Liver (tissue), 9 donors: ENCODE data around the gene FKBP1C. TPM values are rescaled to one million over a fixed set of nuclear protein-coding genes. Genes with fewer than 3 reads are reported as not detected.

Experiments used
- DNase-seq: peaks from one replicate; pipeline ENCODE4 v3.0.0-alpha.2; 2017; ENCODE audit warnings: low spot score
- H3K27ac ChIP-seq, 2 donors: one replicate each; pipeline ENCODE4 v1.7.0; 2013; ENCODE audit warnings: inconsistent platforms in 2 of 2, low read length in 2 of 2, control low read depth in 1 of 2, low read depth in 1 of 2, mild to moderate bottlenecking in 1 of 2
- H3K27me3 ChIP-seq, 4 donors: one replicate each; pipeline versions ENCODE4 v1.6.1 to v1.7.0; 2013; ENCODE audit warnings: low read length in 3 of 4, inconsistent platforms in 1 of 4, mild to moderate bottlenecking in 1 of 4, moderate library complexity in 1 of 4; ENCODE audit not compliant: control insufficient read depth in 4 of 4, insufficient read depth in 4 of 4
- H3K36me3 ChIP-seq, 4 donors: one replicate each; pipeline versions ENCODE4 v1.6.1 to v1.7.0; 2013; ENCODE audit warnings: low read length in 3 of 4, mild to moderate bottlenecking in 3 of 4, low read depth in 1 of 4, moderate library complexity in 1 of 4; ENCODE audit not compliant: control insufficient read depth in 4 of 4, insufficient read depth in 3 of 4
- H3K4me1 ChIP-seq, 4 donors: one replicate each; pipeline versions ENCODE4 v1.6.1 to v1.7.0; 2013; ENCODE audit warnings: low read length in 3 of 4, mild to moderate bottlenecking in 3 of 4, moderate library complexity in 1 of 4; ENCODE audit not compliant: control insufficient read depth in 4 of 4, insufficient read depth in 4 of 4
- H3K4me3 ChIP-seq, 3 donors: one replicate each; pipeline versions ENCODE4 v1.6.1 to v1.7.0; 2013; ENCODE audit warnings: low read length in 3 of 3, control low read depth in 1 of 3, low read depth in 1 of 3, mild to moderate bottlenecking in 1 of 3
- H3K9ac ChIP-seq, 2 donors: one replicate each; pipeline ENCODE4 v1.7.0; 2013; ENCODE audit warnings: low read length in 2 of 2, mild to moderate bottlenecking in 2 of 2, moderate library complexity in 2 of 2, control low read depth in 1 of 2, low read depth in 1 of 2
- H3K9me3 ChIP-seq, 4 donors: one replicate each; pipeline versions ENCODE4 v1.6.1 to v1.7.0; 2013; ENCODE audit warnings: low read length in 3 of 4; ENCODE audit not compliant: control insufficient read depth in 4 of 4
- FOXA1 ChIP-seq: IDR thresholded peaks from 2 replicates; pipeline ENCODE4 v1.6.1; 2016; ENCODE audit warnings: antibody characterized with exemption
- HNF4A ChIP-seq, 2 donors: conservative IDR thresholded peaks; 2 replicates each; pipeline ENCODE4 v1.6.1; 2016; ENCODE audit warnings: antibody characterized with exemption in 2 of 2, mild to moderate bottlenecking in 2 of 2
- JUND ChIP-seq, 2 donors: IDR thresholded peaks; 2 replicates each; pipeline ENCODE4 v1.6.1; 2016; ENCODE audit warnings: antibody characterized with exemption in 2 of 2
- RXRA ChIP-seq, 2 donors: IDR thresholded peaks; 2 replicates each; pipeline ENCODE4 v1.6.1; 2017 to 2018; ENCODE audit warnings: antibody characterized with exemption in 2 of 2, mild to moderate bottlenecking in 1 of 2
- TAF1 ChIP-seq: conservative IDR thresholded peaks from 2 replicates; pipeline ENCODE4 v1.6.1; 2016; ENCODE audit warnings: antibody characterized with exemption, mild to moderate bottlenecking
- WGBS: extraction: QIAGEN DNeasy Blood & Tissue Kit; methylation state at CpG from one replicate; pipeline ENCODE4 v1.1.7; 2013; 5-methylcytosine and 5-hydroxymethylcytosine counted together
- polyA plus RNA-seq, 2 donors: library from polyadenylated mRNA; stranded (reverse) in 1 of 2; unstranded in 1 of 2; fragments of 200-250 nt in 1 of 2; fragments of >200 nt in 1 of 2; fragmentation: Nextera tagmentation in 1 of 2; extraction: Ambion mirVana in 1 of 2; gene quantifications; one replicate each; pipeline versions ENCODE4 v1.2.1 to v1.2.3, GENCODE V29; 2013 to 2015
- total RNA-seq, 2 donors: library from RNA; depleted of rRNA; stranded (reverse); fragments of >200 nt; gene quantifications; one replicate each; pipeline ENCODE4 v1.2.3, GENCODE V29; 2014
- TF ChIP-seq, protein P1 (sequence below): IDR thresholded peaks from 2 replicates; pipeline ENCODE4 v1.6.1; 2016; ENCODE audit warnings: antibody characterized with exemption
- TF ChIP-seq, protein P2 (sequence below): IDR thresholded peaks from 2 replicates; pipeline ENCODE4 v1.6.1; 2016; ENCODE audit warnings: antibody characterized with exemption
- TF ChIP-seq, protein P3 (sequence below): IDR thresholded peaks from 2 replicates; pipeline ENCODE4 v1.6.1; 2016; ENCODE audit warnings: antibody characterized with exemption, mild to moderate bottlenecking
- TF ChIP-seq, protein P4 (sequence below): fragments of 150-350 bp; IDR thresholded peaks from 2 replicates; pipeline ENCODE4 v1.5.1; 2017; ENCODE audit warnings: improper control_type of control experiment, low read depth, low read length; ENCODE audit not compliant: missing input control
- TF ChIP-seq, protein P5 (sequence below): IDR thresholded peaks from 2 replicates; pipeline ENCODE4 v1.6.1; 2016; ENCODE audit warnings: antibody characterized with exemption
- donor health status: healthy.
- donor health status: healthy.
- donor health status: healthy.
- donor health status: healthy.
- donor health status: healthy.

Gene FKBP1C
- total and polyA plus RNA-seq, 4 donors, result 0.08 to 0.61 (median 0.38) TPM

DNA sequence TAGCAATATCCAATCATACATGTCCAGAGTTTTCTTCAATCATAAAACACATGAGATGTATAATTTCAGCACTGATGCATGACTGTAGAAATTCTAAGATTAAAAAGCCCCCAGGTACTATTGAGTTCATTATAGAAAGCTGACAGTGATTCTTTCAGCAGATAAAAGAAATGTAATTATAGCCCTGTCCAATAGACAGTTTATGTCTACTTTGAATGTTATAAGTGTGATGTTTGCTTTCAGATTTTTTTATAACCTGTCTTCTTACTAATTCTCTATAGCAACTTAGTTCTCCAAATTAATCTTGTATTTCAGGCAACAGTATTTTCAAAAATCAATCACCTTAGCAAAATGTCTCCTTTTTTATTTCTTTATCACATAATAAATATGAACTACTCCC is 13.5 kb upstream of the FKBP1C start (continued):
- TF ChIP-seq, protein P1, sequence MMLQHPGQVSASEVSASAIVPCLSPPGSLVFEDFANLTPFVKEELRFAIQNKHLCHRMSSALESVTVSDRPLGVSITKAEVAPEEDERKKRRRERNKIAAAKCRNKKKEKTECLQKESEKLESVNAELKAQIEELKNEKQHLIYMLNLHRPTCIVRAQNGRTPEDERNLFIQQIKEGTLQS, result no peak

DNA sequence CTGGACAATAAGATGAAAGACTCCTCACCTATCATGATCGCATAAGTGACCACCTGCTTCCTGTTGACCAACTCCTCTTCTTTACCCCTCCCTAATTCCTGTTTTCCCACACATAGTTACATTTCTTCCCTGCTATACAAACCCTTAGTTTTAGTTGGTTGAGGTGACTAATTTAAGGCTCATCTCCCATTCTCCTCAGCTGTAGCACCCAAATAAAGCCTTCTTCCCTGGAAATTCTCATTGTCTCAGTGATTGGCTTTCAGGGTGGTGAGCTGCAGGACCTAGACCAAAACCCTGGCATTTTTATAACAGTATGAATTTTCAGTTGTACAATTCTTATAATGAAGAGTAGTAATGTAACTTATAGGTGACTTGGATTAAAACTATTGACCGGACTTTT is 2.1 kb downstream of the FKBP1C start:
- WGBS, result 92% methylated on average over 2 of the region's 2 CpGs
- TF ChIP-seq TAF1 (no peak), HNF4A (conservative IDR thresholded peaks at IDR 0.05) (no peak), JUND (IDR thresholded peaks at IDR 0.05) (no peak)
- TF ChIP-seq, protein P2, sequence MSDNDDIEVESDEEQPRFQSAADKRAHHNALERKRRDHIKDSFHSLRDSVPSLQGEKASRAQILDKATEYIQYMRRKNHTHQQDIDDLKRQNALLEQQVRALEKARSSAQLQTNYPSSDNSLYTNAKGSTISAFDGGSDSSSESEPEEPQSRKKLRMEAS, result no peak
- TF ChIP-seq, protein P3, sequence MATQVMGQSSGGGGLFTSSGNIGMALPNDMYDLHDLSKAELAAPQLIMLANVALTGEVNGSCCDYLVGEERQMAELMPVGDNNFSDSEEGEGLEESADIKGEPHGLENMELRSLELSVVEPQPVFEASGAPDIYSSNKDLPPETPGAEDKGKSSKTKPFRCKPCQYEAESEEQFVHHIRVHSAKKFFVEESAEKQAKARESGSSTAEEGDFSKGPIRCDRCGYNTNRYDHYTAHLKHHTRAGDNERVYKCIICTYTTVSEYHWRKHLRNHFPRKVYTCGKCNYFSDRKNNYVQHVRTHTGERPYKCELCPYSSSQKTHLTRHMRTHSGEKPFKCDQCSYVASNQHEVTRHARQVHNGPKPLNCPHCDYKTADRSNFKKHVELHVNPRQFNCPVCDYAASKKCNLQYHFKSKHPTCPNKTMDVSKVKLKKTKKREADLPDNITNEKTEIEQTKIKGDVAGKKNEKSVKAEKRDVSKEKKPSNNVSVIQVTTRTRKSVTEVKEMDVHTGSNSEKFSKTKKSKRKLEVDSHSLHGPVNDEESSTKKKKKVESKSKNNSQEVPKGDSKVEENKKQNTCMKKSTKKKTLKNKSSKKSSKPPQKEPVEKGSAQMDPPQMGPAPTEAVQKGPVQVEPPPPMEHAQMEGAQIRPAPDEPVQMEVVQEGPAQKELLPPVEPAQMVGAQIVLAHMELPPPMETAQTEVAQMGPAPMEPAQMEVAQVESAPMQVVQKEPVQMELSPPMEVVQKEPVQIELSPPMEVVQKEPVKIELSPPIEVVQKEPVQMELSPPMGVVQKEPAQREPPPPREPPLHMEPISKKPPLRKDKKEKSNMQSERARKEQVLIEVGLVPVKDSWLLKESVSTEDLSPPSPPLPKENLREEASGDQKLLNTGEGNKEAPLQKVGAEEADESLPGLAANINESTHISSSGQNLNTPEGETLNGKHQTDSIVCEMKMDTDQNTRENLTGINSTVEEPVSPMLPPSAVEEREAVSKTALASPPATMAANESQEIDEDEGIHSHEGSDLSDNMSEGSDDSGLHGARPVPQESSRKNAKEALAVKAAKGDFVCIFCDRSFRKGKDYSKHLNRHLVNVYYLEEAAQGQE, result no peak
- no peak overlapping the region for H3K27ac ChIP-seq
- H3K4me3 ChIP-seq, result no peak overlapping the region
- no peak for DNase-seq
- H3K27me3 ChIP-seq, result no peaks in the 10 kb centered on the region
- peaks cover 0 to 2% (median under 1%) of the 10 kb centered on the region in 4 donors for H3K9me3 ChIP-seq
- no peaks in the 10 kb centered on the region for H3K36me3 ChIP-seq
- H3K4me1 ChIP-seq, result no peaks in the 10 kb centered on the region
- H3K9ac ChIP-seq, result no peak overlapping the region

DNA sequence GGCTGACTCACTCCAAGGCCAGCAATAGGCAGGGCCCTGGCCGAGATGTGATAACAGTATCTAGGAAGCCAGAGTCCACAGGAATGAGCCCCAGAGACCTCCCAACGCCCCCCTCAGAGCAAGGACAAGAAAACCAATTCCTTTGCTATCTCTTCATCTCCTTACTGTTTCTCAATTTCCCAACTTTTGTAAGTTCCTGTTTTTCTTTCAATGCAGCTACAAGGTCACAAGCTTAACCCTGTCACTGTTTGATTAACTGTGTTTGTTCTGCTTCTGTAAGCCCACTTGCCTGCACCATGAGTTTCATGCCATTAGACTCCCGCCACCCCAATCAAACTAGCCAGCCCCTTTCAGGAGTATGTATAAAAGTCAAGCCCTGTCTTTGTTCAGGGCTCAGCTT is 3.5 kb downstream of the FKBP1C start:
- WGBS, result 45% methylated on average over 3 of the region's 3 CpGs
- no peaks in the 10 kb centered on the region for H3K4me1 ChIP-seq
- H3K9me3 ChIP-seq, result peaks cover 0 to 2% (median under 1%) of the 10 kb centered on the region in 4 donors
- no peaks in the 10 kb centered on the region for H3K36me3 ChIP-seq
- no peak overlapping the region for H3K9ac ChIP-seq
- no peaks in the 10 kb centered on the region for H3K27me3 ChIP-seq
- H3K4me3 ChIP-seq, result no peak overlapping the region
- TF ChIP-seq JUND (IDR thresholded peaks at IDR 0.05), result no peak
- TF ChIP-seq FOXA1, result no peak
- TF ChIP-seq, protein P2, result no peak
- TF ChIP-seq RXRA (IDR thresholded peaks at IDR 0.05), result no peak
- TF ChIP-seq, protein P4, sequence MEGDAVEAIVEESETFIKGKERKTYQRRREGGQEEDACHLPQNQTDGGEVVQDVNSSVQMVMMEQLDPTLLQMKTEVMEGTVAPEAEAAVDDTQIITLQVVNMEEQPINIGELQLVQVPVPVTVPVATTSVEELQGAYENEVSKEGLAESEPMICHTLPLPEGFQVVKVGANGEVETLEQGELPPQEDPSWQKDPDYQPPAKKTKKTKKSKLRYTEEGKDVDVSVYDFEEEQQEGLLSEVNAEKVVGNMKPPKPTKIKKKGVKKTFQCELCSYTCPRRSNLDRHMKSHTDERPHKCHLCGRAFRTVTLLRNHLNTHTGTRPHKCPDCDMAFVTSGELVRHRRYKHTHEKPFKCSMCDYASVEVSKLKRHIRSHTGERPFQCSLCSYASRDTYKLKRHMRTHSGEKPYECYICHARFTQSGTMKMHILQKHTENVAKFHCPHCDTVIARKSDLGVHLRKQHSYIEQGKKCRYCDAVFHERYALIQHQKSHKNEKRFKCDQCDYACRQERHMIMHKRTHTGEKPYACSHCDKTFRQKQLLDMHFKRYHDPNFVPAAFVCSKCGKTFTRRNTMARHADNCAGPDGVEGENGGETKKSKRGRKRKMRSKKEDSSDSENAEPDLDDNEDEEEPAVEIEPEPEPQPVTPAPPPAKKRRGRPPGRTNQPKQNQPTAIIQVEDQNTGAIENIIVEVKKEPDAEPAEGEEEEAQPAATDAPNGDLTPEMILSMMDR, result no peak
- TF ChIP-seq, protein P5, sequence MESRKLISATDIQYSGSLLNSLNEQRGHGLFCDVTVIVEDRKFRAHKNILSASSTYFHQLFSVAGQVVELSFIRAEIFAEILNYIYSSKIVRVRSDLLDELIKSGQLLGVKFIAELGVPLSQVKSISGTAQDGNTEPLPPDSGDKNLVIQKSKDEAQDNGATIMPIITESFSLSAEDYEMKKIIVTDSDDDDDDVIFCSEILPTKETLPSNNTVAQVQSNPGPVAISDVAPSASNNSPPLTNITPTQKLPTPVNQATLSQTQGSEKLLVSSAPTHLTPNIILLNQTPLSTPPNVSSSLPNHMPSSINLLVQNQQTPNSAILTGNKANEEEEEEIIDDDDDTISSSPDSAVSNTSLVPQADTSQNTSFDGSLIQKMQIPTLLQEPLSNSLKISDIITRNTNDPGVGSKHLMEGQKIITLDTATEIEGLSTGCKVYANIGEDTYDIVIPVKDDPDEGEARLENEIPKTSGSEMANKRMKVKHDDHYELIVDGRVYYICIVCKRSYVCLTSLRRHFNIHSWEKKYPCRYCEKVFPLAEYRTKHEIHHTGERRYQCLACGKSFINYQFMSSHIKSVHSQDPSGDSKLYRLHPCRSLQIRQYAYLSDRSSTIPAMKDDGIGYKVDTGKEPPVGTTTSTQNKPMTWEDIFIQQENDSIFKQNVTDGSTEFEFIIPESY, result no peak
- no peak for DNase-seq
- no peak overlapping the region for H3K27ac ChIP-seq
